ENCODE data around the gene AATK. TPM values are rescaled to one million over a fixed set of nuclear protein-coding genes. Genes with fewer than 3 reads are reported as not detected.

Gene AATK
- total RNA-seq, 4 donors from 2014 or later, result 247 to 385 (median 322) TPM

GRCh38 chr17:81173052-81173761 lies 7.2 kb upstream of the AATK start:
- peaks cover 0 to 12% (median 0%) of the 10 kb centered on the region in 4 donors for H3K9me3 ChIP-seq
- H3K27ac ChIP-seq, result no peak overlapping the region
- H3K36me3 ChIP-seq, result no peaks in the 10 kb centered on the region
- TF ChIP-seq EP300 (IDR thresholded peaks at IDR 0.05) (no peak), POLR2A (IDR thresholded peaks at IDR 0.05) (no peak)
- TF ChIP-seq, protein P1, sequence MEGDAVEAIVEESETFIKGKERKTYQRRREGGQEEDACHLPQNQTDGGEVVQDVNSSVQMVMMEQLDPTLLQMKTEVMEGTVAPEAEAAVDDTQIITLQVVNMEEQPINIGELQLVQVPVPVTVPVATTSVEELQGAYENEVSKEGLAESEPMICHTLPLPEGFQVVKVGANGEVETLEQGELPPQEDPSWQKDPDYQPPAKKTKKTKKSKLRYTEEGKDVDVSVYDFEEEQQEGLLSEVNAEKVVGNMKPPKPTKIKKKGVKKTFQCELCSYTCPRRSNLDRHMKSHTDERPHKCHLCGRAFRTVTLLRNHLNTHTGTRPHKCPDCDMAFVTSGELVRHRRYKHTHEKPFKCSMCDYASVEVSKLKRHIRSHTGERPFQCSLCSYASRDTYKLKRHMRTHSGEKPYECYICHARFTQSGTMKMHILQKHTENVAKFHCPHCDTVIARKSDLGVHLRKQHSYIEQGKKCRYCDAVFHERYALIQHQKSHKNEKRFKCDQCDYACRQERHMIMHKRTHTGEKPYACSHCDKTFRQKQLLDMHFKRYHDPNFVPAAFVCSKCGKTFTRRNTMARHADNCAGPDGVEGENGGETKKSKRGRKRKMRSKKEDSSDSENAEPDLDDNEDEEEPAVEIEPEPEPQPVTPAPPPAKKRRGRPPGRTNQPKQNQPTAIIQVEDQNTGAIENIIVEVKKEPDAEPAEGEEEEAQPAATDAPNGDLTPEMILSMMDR (IDR thresholded peaks at IDR 0.05), result no peak
- DNase-seq (ENCODE audit: low spot score in 2 of 2), result no peak
- H3K27me3 ChIP-seq, result no peaks in the 10 kb centered on the region
- H3K4me3 ChIP-seq, result no peak overlapping the region
- WGBS, 2 donors, result 81 to 83% methylated on average over 8 to 11 of the region's 11 CpGs
- peaks cover 0 to 5% (median 0%) of the 10 kb centered on the region in 4 donors for H3K4me1 ChIP-seq

- peaks cover 0 to 5% (median 0%) of the 10 kb centered on the region in 4 donors for H3K4me1 ChIP-seq
- 32 to 54% methylated on average over 8 of the region's 8 CpGs for WGBS, 2 donors
- no peak for TF ChIP-seq EP300 (IDR thresholded peaks at IDR 0.05)
- peaks cover 0 to 12% (median 0%) of the 10 kb centered on the region in 4 donors for H3K9me3 ChIP-seq
- H3K27ac ChIP-seq, result no peak overlapping the region
- DNase-seq (ENCODE audit: low spot score in 2 of 2), result no peak
- no peak overlapping the region for H3K4me3 ChIP-seq
- H3K27me3 ChIP-seq, result no peaks in the 10 kb centered on the region
- no peaks in the 10 kb centered on the region for H3K36me3 ChIP-seq
Measured at GRCh38 chr17:81171941-81172340, 5.9 kb upstream of the AATK start.

- Histone ChIP-seq H3K27ac (no peak overlapping the region), H3K4me3 (no peak overlapping the region), H3K27me3 (peaks cover 0 to 5% of the 10 kb centered on the region in 2 donors), H3K4me1 (peaks cover 0 to 9% (median 0%) of the 10 kb centered on the region in 4 donors), H3K9me3 (peaks cover 0 to 9% (median 0%) of the 10 kb centered on the region in 4 donors), H3K36me3 (no peaks in the 10 kb centered on the region)
- TF ChIP-seq EP300 (IDR thresholded peaks at IDR 0.05) (no peak), POLR2A (IDR thresholded peaks at IDR 0.05) (no peak)
- TF ChIP-seq, protein P1 (IDR thresholded peaks at IDR 0.05), result no peak
- no peak for DNase-seq (ENCODE audit: low spot score in 2 of 2)
- 76 to 78% methylated on average over 13 of the region's 15 CpGs for WGBS, 2 donors
Measured at GRCh38 chr17:81170727-81171494, 4.9 kb upstream of the AATK start.

GRCh38 chr17:81169870-81170309 lies 3.9 kb upstream of the AATK start:
- peaks cover 0 to 9% of the 10 kb centered on the region in 2 donors for H3K27me3 ChIP-seq
- WGBS, 2 donors, result 94 to 95% methylated on average over 3 of the region's 3 CpGs
- no peaks in the 10 kb centered on the region for H3K9me3 ChIP-seq
- no peak for DNase-seq (ENCODE audit: low spot score in 2 of 2)
- H3K27ac ChIP-seq, result no peak overlapping the region
- TF ChIP-seq EP300 (IDR thresholded peaks at IDR 0.05), result no peak
- TF ChIP-seq, protein P1 (IDR thresholded peaks at IDR 0.05), result no peak
- no peaks in the 10 kb centered on the region for H3K36me3 ChIP-seq
- H3K4me3 ChIP-seq, result no peak overlapping the region
- peaks cover 0 to 19% (median 3%) of the 10 kb centered on the region in 4 donors for H3K4me1 ChIP-seq

DNA sequence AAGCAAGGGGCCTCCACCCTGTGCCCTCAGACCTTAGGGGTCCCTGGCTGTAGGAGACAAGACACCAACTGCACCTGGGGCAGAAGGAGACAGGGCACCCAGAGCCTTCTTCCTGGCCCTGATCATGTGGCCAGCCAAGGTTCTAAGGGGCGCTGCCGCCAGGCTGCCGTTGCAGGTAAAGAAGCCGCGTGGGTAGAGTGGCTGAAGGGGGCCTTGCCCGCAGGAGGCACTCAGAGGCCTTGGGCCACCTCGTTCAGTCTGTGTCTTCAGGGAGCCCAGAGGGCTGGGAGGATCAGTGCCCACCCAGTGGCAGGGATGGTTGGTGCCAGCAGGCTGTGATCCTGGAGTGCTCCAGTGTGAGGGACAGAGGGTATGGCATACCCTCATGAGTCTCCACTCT lies 1.6 kb upstream of the AATK start:
- H3K4me1 ChIP-seq, result peaks cover 0 to 35% (median 3%) of the 10 kb centered on the region in 4 donors
- WGBS, 2 donors, result 89 to 93% methylated on average over 3 to 7 of the region's 7 CpGs
- TF ChIP-seq EP300 (IDR thresholded peaks at IDR 0.05) (no peak), POLR2A (IDR thresholded peaks at IDR 0.05) (no peak)
- TF ChIP-seq, protein P1 (IDR thresholded peaks at IDR 0.05), result no peak
- no peak overlapping the region for H3K4me3 ChIP-seq
- H3K27ac ChIP-seq, result no peak overlapping the region
- H3K9me3 ChIP-seq, result no peaks in the 10 kb centered on the region
- no peak for DNase-seq (ENCODE audit: low spot score in 2 of 2)
- peaks cover 0 to 9% of the 10 kb centered on the region in 2 donors for H3K27me3 ChIP-seq
- no peaks in the 10 kb centered on the region for H3K36me3 ChIP-seq

Measured in tibial nerve (tissue), 4 donors.